HG03378 (cell line): ENCODE measurements around the gene AGPAT1.
A peak's percentile ranks its signal among the peaks of the same experiment; 100 is the strongest.
"Not testable (repeated sequence)": the region's sequence is repeated elsewhere in the genome, so short reads cannot be mapped to it uniquely, and the experiment has no call there.

ENCODE experiments used
- ATAC-seq: cut with Tn5 transposase; IDR thresholded peaks from one replicate; pipeline ENCODE4 v1.9.1; 2021; ENCODE audit warnings: mild to moderate bottlenecking, moderate library complexity; ENCODE audit not compliant: unreplicated experiment

AGPAT1 gene

DNA sequence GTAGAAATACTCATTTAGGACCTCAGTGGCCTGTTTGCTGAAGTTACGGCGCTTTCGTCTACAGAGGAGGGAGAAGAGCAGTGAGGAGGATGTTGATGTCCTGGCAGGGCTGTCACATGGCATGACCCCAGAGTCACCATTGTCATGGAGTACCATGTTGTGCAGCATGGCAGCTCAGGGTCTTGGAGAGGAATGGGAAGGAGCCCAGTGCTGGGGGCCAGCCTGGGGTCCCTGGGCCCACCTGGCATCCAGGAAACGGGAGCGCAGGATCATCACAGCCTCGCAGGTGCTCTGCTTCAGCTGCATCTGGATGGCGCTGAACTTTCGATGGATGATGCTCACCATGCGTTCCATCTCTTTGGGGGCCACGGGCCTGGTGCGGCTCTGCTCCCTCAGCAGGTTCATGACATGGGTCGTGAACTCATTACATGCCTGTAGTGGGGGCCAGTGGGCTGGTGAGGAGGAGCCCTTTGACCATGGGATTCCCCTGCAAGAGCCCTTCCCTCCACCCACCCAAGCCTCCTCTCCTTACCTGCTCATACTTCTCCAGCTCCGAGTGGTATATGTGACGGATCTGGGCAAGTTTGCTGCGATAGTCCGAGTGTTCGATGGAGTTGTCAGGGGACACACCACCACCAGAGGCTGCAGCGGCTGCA lies 12.0 kb upstream of the AGPAT1 start:
- not testable (repeated sequence) for ATAC-seq

DNA sequence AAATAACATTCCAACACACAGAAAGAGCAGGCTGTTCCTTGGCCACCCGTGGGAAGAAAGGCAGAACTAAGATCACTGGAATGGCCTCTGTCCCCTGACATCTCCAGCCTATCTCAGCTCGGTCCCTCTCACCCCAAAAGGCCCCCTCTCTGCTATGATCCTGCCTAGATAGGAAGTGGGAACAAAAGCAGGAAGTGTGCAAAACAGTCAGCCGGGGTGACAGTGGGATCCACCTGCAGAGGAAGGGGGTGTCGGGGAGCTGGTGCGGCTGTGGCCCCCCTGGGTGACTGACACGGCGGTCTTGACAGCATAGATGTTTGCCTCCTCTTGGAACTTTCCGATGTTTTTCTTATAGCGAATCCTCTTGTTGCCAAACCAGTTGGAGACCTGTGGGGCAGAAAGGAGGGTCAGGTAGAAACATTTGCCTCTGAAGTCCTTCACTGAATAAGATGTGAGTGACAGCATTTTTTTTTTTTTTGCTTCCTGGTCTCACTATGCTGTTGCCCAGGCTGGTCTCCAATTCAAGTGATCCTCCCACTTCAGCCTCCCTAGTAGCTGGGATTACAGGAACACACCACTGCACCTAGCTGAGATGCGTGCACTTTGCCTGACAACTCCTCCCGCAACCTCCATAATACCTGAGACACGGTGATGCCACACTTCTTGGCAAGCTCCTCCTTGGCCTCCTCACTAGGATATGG lies 11.3 kb upstream of the AGPAT1 start:
- ATAC-seq: no peak

DNA sequence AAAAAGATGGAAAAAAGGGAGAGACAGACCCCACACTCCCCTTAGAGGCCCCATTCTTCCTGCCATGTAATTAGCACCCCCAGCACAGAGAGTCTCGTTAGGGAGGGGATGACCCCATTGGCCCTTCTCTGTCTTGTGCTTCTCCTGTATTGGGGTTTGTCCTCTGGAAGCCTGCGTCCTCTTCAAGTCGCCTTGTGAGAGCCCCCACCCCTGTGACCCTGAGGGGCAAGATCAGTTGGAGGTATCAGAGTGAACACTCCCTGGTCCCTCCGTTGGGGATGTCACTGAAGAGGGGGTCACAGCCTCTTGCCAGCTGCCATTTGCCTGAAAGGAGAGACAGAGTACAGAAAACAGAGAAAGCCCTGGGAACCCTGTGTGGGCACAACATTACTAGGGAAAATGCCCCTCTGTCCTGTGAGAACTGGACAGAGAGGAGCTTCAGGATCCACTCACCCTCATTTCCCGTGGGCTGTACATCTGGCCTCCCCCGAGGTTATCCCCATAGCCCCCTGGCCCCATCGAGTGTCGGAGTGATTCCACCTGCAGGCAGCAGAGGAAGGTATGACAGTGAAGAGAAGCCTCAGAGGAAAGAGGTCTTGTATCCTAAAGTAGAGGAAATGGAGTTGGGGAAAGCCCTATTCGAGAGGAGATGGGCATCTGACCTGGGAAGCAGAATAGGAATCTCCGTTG lies 10.4 kb upstream of the AGPAT1 start:
- not testable (repeated sequence) for ATAC-seq

DNA sequence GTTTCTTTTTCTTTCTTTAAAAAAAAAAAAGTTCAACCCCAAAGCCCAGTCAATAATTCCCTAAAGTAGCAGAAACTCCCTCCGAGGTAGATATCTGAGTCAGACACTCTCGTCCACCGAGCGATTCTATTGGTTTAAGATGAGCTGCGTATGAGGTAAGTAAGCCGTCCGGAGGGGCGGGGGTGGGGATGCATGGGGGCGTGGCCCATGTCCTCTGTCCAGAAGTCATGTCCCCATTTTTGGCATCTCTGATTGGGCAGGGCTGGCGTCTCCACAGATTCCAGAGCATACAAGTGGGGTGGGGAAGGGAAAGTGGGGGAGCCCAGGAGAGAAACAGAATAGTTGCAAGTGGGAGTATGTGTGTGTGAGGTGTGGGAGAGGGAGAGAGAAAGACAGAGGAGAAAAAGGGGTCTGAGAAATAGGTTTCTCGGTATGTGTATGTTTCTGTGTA lies 9.8 kb upstream of the AGPAT1 start:
- ATAC-seq: not testable (repeated sequence)

DNA sequence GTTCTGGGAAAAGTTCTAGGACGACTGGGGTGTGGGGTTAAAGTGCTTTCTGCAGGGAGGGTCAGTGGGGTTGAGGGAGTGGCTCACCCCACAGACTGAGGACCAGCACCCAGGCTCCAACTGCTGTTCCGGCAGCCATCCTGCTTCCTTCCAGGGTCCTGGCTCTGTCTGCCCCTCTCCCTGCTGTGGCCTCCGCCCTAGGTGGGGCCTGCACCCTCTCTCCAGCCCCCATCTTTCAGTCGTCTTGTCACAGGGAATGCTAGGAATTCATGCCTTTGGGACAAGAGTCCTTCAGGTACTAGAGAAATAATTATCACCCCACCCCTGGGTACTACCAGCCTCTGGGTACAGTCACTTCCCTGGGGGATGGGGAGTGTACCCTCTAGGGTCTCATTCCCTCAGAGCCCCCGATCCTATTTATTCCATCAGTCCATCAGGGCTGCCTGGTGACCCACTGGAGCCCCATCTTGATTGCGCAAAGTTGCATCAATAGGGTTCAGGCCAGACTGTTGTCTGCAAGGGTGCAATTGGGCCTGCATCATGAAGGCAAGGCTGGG lies 8.3 kb upstream of the AGPAT1 start, which contains the start of gene AGER:
Gene AGER (minus strand): TSS at position 170 of the 557 bp plus-strand sequence. CDS start 31 bp downstream, at position 139.
- ATAC-seq: no peak

DNA sequence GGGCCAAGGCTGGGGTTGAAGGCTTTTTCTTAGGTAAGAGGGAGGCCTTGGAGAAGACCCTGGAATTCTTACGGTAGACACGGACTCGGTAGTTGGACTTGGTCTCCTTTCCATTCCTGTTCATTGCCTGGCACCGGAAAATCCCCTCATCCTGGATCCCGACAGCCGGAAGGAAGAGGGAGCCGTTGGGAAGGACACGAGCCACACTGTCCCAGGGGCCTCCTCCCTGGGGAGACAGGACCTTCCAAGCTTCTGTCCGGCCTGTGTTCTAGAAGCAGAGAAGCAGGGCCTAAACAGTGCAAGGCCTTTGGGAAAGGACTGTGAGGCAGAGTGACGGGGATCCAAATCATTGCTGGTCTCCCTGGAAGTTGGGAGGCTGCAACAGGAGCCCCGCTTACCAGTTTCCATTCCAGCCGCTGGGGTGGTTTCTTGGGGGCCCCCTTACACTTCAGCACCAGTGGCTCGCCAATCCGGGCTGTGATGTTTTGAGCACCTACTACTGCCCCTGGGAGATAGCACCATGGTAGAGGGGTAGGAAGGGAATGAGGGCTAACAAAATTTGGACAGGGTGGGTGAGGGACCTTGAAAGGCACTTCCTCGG lies 7.7 kb upstream of the AGPAT1 start:
- no peak for ATAC-seq

DNA sequence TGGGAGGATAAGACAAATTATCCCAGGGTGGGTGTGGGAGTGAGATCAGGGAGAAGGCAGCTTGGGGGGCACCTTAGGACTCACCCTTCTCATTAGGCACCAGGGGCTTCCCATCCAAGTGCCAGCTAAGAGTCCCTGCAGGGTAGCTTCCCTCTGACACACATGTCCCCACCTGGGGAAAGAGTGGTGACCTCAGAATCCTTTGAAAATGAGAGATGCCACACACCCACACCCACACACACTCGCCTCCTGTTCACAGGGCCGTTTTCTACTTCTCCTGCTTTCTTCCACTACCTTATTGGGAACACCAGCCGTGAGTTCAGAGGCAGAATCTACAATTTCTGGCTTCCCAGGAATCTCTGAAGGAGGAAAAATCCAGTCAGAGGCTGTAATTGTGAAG lies 7.1 kb upstream of the AGPAT1 start:
- ATAC-seq: no peak

DNA sequence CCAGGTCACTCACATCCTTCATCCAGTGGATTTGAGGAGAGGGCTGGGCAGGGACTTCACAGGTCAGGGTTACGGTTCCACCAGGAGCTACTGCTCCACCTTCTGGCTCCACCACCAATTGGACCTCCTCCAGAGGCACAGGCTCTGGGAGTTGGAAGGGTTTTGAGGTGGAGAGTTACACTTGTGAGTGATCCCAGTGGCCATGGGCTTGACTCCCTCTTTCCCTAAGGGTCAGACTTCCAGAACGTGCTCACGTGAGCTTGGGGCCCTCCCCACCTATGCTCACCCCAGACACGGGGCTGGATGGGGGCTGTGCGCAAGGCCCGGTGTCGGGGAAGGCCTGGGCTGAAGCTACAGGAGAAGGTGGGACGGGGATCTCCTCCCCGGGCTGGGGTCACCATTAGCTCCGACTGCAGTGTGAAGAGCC lies 6.7 kb upstream of the AGPAT1 start:
- ATAC-seq: no peak

DNA sequence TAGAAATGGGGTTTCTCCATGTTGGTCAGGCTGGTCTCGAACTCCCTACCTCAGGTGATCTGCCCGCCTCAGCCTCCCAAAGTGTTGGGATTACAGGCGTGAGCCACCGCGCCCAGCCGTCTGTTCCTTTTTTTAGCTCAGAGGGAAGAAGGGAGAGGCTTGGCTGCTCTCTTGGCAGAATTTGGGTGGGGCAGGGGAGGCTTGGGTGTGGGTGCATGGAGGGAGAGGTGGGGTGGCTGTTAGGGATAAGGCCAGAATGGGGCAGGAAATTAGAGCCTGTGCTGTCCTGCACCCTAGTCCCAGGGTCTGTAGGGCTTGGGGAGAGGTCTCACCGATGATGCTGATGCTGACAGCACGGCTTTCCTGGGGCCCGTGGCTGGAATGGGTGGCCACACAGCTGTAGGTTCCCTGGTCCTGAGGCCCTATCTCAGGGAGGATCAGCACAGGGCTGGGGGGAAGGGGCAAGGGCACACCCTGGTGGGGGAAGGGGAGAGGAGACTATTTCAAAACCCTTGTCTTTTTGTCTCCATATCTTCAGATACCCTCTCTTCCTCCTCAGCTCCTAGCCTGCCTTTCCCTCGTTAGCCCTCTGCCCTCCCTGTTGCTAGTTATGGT lies 6.1 kb upstream of the AGPAT1 start:
- no peak for ATAC-seq

DNA sequence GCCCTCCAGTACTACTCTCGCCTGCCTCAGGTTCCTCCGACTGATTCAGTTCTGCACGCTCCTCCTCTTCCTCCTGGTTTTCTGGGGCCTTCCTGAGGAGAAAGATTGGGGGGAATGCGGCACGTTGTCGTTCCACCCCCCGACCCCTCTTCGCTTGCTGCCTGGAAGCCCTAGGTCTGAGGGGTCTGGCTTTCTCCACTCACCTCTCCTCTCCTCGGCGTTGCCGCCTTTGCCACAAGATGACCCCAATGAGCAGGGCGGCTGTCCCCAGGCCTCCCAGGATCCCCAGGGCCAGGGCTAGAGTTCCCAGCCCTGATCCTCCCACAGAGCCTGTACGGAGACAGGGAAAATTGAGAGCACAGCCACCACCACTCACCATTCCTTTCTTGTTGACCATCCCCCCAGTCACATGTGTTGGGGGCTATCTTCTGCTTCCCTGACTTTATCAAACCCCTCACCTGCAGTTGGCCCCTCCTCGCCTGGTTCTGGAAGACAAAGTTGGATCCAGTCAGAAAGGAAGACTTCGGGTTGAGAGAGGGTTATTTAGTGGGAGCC lies 5.3 kb upstream of the AGPAT1 start:
- no peak for ATAC-seq

DNA sequence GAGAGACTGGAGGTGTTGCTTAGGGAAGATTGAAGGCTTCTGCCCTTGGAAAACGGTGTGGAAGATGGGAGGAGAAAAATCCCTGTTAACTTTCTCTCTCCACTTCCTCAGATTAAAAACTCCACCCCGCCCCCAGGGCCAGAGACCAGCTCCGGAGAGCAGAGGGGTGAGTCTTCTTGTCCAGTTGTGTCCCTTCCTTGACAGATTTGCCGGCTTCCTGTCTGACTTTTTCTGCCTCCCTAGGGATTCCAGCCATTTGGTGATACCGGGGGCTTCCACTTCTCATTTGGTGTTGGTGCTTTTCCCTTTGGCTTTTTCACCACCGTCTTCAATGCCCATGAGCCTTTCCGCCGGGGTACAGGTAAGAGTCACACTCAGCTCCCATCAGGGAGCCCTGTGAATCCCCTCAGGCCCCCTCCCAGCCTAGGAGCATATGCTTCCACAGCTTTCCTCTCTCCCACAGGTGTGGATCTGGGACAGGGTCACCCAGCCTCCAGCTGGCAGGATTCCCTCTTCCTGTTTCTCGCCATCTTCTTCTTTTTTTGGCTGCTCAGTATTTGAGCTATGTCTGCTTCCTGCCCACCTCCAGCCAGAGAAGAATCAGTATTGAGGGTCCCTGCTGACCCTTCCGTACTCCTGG lies 4.0 kb upstream of the AGPAT1 start:
- ATAC-seq: no peak

DNA sequence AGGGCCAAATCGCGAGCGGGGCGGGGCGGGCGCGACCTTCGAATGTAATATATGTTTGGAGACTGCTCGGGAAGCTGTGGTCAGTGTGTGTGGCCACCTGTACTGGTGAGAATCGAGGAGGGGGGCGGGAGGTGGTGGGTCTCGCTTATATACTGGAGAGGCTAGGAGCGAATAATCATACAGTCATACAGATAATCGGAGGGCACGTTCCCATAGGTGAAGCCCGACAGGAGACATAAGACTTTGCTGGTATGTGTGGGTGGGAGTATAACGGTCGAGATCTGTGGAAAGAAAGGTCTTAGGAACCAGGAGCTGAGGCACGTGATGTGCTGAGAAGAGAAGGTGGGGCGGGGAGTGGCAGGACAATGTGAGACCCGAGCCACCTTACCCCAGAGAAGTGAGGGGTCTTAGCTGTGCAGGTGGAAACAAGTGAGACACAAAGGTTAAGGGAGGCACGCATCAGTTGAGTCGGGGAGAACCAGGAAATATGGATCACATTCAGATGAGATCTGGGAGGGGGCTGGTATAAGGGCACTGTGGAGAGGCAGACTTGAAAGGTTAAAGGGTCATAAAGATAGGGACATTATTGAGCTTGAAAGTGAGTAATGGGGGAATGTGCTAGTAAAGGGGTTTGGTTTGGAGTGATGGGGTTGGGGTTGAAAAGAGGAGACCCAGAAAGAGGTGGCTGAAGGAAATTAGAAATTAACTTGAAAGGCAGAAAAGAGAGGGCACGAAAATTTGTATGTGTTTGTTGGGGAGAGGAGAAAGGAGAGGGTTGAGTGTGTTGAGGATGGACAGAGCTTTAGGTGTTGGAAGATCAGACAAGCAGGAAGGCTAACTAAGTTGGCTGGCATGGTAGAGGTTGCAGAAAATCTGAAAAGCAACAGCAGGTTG lies 2.9 kb upstream of the AGPAT1 start:
- no peak for ATAC-seq

DNA sequence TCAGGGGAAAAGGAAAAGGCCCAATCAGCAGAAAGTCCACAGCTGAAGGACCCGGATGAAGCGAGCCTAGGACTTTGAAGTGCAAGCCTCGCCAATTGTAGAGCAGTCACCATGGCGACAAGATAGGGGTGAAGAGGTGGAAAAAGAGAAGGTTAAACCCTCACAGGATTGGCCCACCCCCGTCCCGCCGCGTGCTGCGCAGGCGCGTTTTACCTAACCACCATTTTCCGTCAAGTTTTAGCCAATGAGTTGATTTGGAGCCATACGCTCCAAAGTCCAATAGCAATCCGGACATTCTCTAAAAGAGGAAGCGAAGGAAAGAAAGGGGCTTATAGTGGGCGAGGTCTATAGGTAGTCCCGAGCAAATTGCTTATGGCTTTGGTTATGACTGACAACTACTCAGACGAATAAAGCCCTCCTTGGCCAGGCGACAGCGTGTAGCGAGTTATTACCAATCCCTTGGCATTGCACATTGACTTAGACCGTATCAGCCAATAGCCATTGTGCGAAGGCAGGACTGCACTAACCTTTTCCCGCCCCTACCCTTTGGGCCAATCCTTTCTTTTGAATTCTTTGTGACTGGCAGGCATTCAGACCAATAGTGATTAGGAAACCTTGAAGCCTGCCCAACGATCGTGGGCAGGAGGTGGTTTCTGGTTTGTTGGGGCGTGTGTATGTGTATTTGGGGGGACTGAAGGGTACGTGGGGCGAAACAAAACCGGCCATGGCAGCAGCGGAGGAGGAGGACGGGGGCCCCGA lies 2.1 kb upstream of the AGPAT1 start, which contains the start of gene RNF5:
Gene RNF5 (plus strand): TSS at position 618 of the 759 bp plus-strand sequence. CDS start 107 bp downstream, at position 725.
- ATAC-seq: peak; percentile 84

DNA sequence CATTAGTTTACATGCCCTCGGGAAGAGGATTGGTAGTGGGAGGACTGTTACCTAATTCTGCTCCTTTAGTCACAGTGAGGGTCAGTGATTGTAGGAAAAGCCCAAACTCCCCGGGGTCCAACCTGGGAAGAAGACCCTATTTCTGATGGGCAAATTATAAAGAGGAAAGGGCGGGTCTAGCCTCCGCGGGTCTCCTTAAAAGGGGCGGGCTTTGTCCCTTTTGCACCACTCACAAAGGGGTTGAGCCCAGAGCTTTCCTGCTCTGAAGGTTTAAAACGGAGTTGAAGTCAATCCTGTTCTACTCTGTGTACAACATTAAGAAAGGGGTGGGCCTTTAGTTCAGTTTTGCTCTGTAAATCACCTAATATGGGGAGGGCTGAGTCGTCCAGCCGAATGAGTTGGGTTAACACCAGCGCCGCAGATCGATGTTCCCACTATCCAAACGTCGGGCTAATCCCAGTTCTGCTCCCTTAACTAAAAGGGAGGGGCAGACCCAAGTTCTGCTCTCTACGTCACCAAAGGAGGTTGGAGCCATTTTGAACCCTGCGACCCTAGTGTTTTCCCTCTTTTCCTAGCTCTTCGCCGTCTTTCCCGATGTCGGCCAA lies 1.4 kb upstream of the AGPAT1 start:
- no peak for ATAC-seq

DNA sequence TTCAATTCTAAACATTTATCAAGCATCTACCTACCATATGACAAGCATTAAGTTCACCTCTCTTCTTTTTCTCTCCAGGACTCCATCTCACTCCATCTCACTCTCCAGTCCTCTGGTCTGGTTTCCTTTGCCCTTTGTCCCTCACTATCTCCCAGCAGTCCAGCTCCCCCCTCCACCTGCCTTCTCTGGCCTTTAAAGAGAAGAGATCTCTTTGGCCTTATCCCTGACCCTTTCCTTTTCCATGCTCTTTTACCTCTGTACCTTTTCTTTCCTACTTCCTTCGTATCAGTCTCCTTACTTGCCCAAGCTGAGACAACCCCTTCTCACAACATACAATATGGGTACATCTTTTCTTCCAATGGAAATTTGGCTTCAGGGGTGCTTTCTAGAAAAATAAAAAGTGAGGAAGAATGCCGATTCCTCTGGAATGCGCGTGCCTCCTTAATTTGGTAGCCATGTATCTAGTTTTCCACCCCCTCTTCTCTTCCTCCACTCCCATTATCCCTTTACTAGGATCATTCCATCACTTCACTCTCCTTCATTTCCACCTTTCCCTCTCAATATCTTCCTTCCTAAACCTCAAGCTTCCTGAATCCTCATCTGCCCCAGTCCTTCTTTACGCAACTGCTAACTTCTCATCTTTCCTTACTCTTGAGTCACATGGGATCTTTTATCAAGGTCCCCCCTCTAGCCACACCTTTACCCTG lies 745 bp upstream of the AGPAT1 start:
- no peak for ATAC-seq

DNA sequence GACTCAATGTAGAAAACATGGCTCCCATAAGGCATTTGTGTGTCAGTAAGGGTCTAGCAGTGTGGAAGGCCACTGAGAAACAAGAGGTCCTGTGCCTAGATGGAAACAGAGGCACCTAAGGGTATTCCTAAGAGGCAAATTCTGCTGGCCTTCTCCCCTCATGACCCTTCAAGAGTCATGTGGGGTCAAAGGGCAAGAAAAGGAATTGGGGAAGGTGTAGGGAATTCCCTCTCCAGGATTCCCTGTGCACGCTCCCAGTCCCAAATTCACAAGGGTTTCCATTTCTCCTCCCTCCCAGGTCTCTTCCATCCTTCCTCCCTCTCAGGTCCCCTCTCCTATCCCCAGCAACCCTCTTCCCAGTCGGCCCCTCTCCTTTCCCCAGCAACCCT lies 568 bp downstream of the AGPAT1 start:
- no peak for ATAC-seq

DNA sequence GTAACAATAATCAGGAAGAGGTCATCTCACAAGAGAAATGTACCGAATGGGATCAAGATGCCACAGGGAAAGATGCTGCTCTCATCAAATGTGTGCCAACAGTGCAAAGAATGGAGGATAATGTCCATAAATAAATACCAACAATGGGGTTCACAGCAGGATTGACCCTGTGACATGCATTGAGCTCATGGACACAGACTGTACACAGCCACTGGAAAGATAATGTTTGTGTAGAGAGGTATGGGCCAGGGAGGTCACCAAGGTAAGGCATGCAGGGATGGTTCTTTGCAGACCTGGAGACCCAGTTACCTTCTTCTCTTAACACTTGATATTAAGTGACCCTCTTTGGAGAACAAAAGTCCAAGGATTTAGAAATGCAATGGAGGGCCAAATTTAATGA lies 1.5 kb downstream of the AGPAT1 start:
- ATAC-seq: no peak
